Measurements from ENCODE around the gene SFMBT2. TPM values are rescaled to one million over a fixed set of nuclear protein-coding genes. Genes with fewer than 3 reads are reported as not detected.
"Not testable (repeated sequence)": the region's sequence is repeated elsewhere in the genome, so short reads cannot be mapped to it uniquely, and the experiment has no call there.

SFMBT2 gene
- total RNA-seq, 6 experiments from 2014 or later = 1.4 to 3.4 (median 1.8) TPM

- TF ChIP-seq CTCF (IDR thresholded peaks at IDR 0.05) = no peak
- Histone ChIP-seq H3K27me3 (no peaks in the 10 kb centered on the region), H3K9me3 (no peaks in the 10 kb centered on the region), H3K4me3 (no peak overlapping the region), H3K36me3 (no peaks in the 10 kb centered on the region), H3K27ac (no peak overlapping the region), H3K4me1 (no peaks in the 10 kb centered on the region)
- ATAC-seq (no peak), DNase-seq (no peak)
- intact Hi-C loops (cut with DNase I) = no loop called here
- whole genome bisulfite sequencing (ENCODE audit: insufficient coverage, low coverage, low lambda C conversion rate, missing lambda C conversion rate) = 60% methylated on average over 12 of the region's 21 CpGs
Measured at GRCh38 chr10:7301006-7301778, 109.6 kb downstream of the SFMBT2 start.

- Histone ChIP-seq H3K27me3 (no peaks in the 10 kb centered on the region), H3K9me3 (no peaks in the 10 kb centered on the region), H3K36me3 (no peaks in the 10 kb centered on the region), H3K27ac (no peak overlapping the region), H3K4me3 (no peak overlapping the region), H3K4me1 (no peaks in the 10 kb centered on the region)
- WGBS (ENCODE audit: insufficient coverage, low coverage, low lambda C conversion rate, missing lambda C conversion rate) = 36% methylated on average over 5 of the region's 5 CpGs
- ATAC-seq (no peak), DNase-seq (no peak)
- intact Hi-C loops (cut with DNase I) = no loop called here
- TF ChIP-seq CTCF (IDR thresholded peaks at IDR 0.05) (no peak), POLR2A (IDR thresholded peaks at IDR 0.05) (no peak)
Measured at GRCh38 chr10:7300384-7300971, 110.4 kb downstream of the SFMBT2 start.

- H3K27ac ChIP-seq; H3K9me3 ChIP-seq; DNase-seq; intact Hi-C loops (cut with DNase I); H3K4me1 ChIP-seq; H3K27me3 ChIP-seq; H3K36me3 ChIP-seq; ATAC-seq; H3K4me3 ChIP-seq: not testable (repeated sequence)
- 69% methylated on average over 7 of the region's 7 CpGs for WGBS (ENCODE audit: insufficient coverage, low coverage, low lambda C conversion rate, missing lambda C conversion rate)
Measured at GRCh38 chr10:7299601-7300325, 111.1 kb downstream of the SFMBT2 start.

GRCh38 chr10:7298495-7298894 lies 112.3 kb downstream of the SFMBT2 start:
- Histone ChIP-seq H3K27me3 (no peaks in the 10 kb centered on the region), H3K36me3 (no peaks in the 10 kb centered on the region), H3K9me3 (no peaks in the 10 kb centered on the region), H3K4me1 (no peaks in the 10 kb centered on the region), H3K4me3 (no peak overlapping the region), H3K27ac (no peak overlapping the region)
- intact Hi-C loops (cut with DNase I) = no loop called here
- DNase-seq (no peak), ATAC-seq (no peak)
- no peak for TF ChIP-seq CTCF (IDR thresholded peaks at IDR 0.05)
- TF ChIP-seq POLR2A (IDR thresholded peaks at IDR 0.05) = no peak
- WGBS (ENCODE audit: insufficient coverage, low coverage, low lambda C conversion rate, missing lambda C conversion rate) = 82% methylated on average over 5 of the region's 7 CpGs

- TF ChIP-seq CTCF (IDR thresholded peaks at IDR 0.05) (no peak), POLR2A (IDR thresholded peaks at IDR 0.05) (no peak)
- WGBS (ENCODE audit: insufficient coverage, low coverage, low lambda C conversion rate, missing lambda C conversion rate) = 82% methylated on average over 1 of the region's 1 CpG
- H3K27me3 ChIP-seq = no peaks in the 10 kb centered on the region
- H3K27ac ChIP-seq = no peak overlapping the region
- H3K4me3 ChIP-seq = no peak overlapping the region
- H3K4me1 ChIP-seq = no peaks in the 10 kb centered on the region
- H3K9me3 ChIP-seq = no peaks in the 10 kb centered on the region
- DNase-seq (no peak), ATAC-seq (no peak)
- intact Hi-C loops (cut with DNase I) = no loop called here
- H3K36me3 ChIP-seq = no peaks in the 10 kb centered on the region
Measured at GRCh38 chr10:7297094-7297493, 113.7 kb downstream of the SFMBT2 start.

All from right lobe of liver (tissue), 6 donors.